ENCODE measurements around the gene ZNF691.
"Not testable (repeated sequence)": the region's sequence is repeated elsewhere in the genome, so short reads cannot be mapped to it uniquely, and the experiment has no call there.

Gene ZNF691

DNA sequence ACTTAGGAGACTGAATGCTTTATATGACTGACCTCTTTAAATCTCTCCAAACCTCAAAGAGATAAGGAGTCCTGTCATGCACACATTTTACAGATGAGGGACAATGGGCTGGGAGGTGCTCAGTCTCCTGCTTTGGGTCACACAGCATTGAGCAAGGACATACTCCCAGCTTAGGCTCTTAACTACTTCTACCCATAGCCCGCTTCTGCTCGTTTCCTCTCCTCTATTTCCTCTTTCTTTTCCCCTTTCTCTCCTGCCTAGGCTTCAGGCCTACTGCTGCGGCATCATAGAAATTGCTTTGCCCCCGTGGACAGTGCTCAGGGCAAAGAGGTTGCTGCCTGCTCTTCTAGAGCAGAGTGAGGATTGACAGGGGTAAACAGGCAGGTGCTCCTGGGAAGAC, 12.4 kb upstream of the ZNF691 start:
- no peak for DNase-seq

DNA sequence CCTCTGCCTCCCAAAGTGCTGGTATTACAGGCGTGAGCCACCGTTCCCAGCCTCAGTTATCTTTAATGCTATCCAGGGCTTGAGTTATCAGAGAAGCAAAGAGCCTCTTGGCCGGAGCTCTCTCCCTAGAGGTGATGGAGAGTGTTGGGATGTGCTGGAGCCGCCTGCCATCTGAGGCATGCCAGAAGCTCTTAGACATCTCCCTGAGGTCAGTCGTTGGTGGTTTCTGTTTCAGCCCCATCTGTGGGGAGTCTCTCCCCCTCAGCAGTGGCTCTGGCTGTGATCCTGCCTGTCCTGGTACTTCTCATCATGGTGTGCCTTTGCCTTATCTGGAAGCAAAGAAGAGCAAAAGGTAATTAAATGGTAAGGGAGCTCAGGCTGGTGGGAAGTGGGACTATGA, 11.6 kb upstream of the ZNF691 start:
- DNase-seq, result no peak

DNA sequence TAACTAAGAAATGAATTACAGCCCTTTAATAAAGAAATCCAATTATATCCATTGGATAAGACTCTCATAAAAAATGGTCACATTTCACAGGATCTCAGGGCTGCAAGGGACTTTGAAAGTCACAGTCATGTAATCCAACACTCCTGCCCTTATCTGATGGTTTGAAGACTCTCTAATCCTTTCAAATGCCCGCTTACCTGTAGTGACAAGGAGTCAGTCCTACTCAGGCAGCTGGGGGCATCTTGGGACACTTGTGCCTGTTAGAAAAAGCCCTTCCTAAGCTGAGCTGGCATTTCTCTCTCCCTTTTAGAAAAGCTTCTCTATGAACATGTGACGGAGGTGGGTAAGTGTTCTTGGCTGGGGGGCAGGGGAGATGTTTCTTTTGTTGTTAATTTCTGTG, 11.0 kb upstream of the ZNF691 start:
- no peak for DNase-seq

DNA sequence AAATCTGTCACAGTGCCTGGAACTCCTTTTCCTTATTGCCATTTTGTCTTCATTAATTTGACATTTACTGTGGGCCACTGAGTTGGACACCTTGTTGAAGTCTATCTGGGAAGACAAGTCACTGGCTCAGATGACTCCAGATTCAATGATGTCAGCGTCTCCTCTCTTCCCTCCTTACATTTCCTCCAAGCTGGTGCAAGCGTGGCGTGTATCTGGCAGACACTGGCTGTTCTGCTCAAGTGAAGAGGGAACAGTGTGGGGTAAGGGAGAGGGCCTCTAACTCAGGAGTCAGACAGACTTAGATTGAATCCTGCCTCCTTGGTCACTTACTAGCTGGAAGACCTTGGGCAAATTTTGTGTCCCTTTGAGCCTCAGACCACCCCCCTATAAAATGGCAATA, 8.7 kb upstream of the ZNF691 start:
- DNase-seq, result no peak

DNA sequence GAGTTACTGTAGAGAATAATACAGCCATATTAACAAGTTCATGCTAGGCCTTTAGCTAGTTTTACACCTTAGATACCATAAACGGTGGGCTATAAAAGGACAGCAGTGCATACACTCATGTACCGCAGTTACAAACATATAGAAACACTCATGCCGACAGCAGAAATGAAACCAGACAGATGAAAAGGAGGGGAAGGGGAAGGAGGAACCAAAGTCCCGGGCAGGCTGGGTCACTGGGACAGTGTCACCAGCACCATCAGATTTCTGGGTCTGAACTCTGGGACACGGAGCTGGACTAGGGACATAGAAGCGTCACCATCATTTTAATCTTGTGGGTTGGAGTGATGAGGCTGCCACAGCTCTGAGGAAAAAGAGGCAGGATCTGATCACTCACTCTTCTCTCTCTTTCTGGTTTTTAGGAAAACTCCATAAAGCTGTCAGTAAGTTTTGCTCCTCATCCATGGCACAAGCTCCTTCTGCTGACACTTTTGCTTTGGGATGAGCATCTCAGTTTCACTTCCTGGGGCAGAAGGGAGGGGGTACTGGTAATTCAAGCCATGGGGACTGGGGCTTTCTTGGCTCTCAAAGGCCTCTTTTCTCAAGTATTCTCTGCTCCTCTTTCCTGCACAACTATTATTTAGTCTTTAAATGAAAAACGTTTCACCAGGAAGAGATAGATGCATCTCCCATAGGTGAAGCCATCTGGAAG, 7.8 kb upstream of the ZNF691 start:
- DNase-seq, result no peak

DNA sequence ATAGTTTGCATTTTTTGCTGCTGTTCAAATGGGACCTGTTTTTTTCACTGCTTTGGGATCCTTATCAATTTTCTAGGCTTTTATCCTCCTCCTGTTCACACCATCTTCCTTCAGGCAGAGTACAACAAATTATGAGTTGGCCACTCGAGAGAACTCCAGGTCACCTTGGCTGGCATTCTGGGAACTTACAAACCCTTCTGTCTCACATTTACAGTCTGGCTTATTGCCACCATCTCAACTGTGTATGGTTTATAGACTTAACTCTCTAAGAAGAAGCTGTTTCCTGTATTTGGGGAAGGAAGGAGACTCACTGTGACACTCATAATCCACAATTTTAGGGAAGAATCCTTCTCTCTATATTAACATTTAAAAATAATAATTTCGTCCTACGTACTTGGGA, 5.4 kb upstream of the ZNF691 start:
- no peak for DNase-seq

DNA sequence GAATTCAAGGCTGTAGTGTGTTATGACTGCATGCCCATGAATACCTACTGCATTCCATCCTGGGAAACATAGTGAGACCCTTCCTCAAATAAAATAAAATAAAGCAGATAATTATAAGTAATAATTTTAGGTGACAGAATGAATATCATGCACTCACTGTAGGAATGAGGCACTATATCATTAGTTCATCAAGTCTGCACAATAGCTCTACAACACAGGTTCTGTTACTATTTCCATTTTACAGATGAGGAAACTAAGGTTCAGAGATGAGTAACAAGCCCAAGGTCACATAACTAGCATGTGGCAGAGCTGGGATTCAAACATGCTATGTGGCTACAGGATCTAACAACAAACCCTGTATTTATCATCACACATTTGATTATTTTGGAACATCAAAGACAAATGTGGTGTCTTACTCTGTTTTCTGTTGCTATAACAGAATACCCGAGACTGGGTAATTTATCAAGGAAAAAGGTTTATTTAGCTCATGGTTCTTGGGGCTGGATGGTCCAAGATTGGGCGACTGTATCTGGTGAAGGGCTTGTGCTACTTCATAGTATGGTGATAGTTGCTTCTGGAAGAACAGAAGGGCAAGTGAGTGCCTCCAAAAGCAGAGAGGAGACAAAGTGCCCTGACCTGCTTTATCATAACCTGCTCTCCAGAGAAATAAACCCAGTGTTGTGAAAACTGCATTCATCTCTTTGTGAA, 4.8 kb upstream of the ZNF691 start:
- DNase-seq, result no peak

DNA sequence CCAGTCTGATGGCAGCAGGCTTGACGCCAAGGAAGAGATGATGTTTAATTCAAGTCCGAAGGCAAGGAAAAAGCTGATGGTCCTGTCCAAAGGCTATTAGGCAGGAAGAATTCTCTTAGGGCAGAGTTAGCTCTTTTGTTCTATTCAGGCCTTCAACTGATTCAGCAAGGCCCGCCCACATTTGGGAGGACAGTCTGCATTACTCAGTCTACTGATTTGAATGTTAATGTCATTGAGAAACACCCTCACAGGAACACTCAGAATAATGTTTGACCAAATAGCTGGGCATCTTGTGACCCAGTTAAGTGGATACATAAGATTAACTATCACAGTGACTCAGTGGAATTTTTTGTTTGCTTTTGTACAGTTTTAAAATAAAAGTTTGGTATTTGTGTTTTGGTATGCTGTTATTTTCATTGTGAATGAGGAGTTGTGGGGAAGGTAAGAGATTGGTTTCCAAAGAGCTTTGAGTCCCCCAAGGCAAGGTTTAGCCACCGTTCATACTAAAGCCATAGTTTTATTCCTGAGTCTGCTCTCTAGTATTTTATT, 1.7 kb upstream of the ZNF691 start:
- DNase-seq, result no peak

DNA sequence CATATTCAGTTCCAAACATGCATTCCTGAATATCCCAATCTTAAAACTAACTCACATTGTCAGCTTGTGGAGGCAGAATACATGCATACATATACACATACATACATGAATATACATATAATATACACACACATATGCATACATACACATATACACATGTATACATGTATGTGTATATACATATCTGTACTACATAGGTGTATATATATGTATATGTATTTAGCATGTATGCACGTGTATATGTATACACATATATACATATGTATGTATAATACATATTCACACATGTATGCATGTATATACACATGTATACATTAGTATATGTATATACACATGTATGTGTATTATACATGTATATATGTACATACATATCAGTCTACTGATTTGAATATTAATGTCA, 1.2 kb upstream of the ZNF691 start:
- DNase-seq, result no peak

DNA sequence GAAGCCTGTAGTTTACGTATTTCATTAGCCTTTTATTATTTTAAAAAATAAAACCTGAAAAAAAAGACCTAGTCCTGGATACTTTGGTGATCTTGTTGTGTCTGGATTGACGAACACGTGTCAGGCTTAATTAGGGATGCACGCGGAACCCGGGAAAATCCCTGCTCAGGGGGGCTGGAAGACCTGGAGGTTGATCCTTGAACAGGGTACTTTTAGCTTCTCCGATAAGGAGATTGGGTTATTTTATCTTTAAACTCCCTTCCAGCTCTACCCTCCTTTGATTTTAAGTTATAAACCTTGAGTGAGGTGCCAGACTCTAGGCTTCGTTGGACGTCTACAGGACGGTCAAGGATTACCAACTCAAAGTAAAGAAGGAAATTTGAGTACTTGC, 552 bp upstream of the ZNF691 start:
- no peak for DNase-seq

DNA sequence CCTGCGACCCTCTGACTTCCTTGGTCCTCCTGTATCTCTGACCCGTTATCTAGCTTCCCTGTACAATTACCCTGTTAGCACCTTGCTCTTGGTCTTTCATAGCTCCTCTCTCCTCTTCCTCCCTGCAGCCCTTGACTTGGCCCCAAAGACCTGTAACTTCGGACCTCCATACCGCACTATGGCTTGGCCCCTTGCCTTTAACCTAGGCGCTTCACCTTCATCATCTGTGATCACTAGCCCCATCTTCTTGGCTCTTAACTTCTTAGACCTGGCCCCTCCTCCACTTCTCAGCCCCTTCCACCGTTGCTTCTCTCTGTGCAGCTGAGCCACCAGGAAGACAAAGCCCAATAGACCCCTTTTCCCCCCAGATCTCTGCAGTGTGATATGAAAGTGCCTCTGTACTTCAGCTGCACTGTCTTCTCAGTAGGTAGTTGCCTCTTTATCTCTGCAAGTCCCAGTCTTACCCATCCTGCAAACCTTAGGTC, 740 bp downstream of the ZNF691 start:
- no peak for DNase-seq

DNA sequence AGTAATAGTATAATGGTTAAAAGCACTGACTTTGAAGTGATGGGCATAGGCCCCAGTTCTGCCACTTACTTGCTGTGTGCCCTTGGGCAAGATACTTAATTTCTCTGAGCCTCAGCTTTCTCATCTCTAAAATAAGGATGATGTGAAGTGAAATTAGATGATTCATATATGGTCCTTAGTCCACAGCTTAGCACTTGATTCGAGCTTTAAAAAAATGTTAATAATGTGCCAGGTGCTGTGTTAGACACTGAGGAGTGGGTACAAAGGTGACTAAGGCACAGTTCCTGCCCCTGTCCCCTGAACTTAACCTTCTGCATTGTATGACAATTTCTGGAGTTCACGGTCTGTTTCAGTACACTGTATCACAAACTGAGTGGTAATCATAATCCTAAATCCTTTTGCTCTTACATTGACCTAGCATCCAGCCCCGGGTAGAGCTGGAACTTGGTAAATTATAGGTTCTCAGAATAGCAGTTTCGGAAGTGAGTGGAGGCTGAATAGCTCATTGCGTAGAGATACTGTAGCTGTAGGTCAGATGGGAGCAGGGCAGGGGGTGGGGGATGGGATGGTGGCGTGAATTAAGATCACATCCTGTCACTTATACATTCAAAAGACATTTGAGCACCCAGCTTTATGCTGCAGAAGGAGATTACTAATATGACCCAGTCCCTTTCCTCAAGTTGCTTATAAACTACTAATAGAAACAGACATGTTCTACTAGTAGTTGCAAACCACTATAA, 1.5 kb downstream of the ZNF691 start:
- no peak for DNase-seq

DNA sequence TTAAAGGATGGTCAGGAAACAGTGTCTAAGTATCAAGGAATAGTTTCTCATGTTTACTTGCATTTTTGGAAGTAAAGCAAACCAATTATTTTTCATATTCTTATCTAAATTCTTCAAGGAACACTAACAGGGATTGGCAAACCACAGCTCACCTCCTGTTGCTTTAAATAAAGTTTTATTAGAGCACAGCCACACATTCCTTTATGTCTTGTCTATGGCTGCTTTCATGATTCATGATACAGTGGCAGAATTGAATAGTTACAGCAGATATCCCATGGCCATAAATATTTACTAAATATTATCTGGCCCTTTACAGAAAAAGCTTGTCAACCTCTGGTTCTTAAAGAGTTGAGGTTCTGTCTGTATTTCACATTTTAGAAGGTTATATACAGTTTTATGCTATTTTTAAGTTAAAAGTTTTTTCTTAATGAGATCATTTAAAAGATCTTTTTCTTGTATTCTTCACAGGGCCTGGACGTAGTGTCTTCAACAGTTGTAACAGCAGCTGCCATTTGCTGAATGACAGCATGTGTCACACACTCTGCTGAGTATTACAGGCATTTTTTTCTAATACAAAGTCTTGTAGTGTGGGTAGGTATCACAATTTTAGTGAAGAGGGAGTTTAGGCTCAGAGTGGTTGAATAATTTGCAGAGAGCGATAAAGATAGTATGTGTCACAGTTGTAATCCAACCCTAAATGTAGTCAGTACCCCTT, 2.6 kb downstream of the ZNF691 start:
- DNase-seq, result no peak

DNA sequence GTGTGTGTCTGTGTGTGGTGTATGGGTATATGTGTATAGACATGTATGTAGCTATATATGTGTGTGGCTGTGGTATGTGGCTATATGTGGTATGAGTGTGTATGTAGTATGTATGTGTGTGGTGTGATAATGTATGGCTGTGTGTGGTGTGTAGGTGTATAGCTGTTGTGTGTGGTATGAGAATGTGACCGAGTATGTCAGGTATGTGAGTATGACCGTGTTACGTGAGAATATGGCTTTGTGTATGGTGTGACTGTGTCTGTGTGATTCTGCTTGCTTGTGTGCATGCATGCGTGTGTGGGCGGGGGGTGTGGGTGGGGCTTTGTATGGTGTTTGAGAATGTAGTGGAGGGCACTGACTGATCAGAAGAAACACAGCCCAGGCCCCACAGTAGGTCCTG, 3.5 kb downstream of the ZNF691 start:
- no peak for DNase-seq

DNA sequence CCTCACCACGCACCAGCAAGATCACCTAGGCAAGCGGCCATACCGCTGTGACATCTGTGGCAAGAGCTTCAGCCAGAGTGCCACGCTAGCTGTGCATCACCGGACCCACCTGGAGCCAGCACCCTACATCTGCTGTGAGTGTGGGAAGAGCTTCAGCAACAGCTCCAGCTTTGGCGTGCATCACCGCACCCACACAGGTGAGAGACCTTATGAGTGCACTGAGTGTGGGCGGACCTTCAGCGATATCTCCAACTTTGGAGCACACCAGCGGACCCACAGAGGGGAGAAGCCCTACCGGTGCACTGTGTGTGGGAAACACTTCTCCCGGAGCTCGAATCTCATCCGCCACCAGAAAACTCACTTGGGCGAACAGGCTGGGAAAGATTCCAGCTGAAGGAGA, 5.0 kb downstream of the ZNF691 start:
- no peak for DNase-seq

DNA sequence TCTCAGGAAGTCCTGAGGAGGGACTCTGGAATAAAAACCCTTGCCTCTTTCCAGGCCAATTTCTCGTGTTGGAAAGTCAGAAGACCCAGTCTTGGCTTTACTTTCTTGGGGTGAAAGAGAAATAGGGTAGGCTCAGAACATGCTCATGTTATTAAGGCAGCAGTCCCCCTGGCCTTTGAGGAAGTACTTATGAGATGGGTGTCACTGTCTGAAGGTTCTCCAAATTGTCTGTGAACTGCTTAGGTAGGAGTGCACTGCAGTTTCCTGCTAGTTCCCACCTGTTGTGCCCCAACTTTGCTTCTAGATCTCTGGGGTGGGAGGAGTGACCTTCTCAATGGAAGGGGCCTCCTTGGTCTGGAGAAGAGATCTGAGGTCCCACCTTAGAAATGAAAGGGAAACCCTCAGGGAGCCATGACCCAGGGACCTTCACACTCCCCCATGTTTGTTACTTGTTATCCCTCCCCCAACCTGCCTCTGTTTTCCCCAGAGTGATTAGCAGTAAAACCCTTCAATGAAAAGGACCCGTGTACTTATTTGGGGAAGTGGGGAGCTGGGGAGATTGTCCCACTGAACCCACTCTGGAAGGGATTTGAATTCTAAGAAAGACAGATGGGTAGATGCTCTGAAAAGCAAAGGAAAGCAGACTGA, 5.7 kb downstream of the ZNF691 start:
- DNase-seq, result no peak

DNA sequence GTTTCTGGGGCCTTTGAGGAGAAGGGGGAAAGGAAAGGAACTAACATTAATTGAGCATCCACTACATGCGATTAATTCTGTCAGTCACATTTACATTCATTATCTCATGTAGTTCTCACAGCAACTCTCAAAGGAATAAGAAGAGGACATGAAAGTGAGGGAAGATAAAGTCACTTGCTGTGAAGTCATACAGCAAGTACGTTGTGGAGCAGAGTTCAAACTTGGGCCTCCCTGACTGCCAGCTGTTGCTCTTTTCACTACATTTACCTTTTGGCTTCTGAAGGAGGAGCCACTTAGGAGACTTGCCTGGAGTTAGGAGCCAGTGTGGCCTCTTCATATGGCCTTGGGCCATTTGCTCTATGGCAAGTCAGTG, 6.2 kb downstream of the ZNF691 start:
- no peak for DNase-seq

DNA sequence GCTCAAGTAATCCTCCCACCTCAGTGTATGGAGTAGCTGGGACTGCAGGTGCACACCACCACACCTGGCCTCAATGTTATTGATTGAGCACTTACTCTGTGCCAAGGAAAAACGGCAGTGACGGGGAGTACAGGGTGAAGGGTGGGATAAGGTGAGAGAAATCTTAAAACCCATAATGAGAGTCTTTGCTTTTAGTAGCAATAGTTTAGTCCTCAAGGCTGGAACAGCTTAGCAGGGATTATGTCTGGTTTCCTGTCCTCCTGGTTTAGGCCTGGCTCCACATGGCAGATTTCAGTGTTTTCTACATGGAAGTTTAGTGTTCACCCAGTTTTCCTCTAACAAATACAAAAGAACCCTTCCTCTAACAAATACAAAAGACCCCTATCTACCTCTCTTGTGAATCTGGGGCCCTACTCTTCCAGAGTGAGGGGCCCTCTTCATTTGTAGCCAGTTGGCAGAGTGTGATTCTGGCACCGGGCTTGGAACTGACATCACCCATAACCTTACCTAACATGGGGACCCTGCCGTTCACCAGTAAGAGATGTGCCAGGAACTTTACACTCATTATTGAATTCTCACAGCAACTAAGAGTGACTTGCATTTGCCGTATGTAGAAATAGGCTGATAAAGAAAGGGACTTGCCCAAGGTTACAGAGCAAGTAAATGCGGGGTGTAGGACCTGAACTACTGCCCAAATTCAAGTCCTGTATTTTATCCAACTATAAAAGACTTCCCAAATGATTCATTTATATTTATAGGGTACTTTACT, 6.9 kb downstream of the ZNF691 start:
- no peak for DNase-seq

DNA sequence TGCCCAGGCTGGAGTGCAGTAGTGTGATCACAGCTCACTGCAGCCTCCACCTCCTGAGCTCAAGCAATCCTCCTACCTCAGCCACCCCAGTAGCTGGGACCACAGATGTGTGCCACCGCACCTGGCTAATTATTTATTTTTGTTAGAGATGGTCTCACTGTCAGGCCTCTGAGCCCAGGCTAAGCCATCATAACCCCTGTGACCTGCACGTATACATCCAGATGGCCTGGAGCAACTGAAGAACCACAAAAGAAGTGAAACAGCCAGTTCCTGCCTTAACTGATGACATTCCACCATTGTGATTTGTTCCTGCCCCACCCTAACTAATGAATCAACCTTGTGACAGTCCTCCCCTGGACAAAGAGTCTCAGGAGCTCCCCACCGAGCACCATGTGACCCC, 10.1 kb downstream of the ZNF691 start:
- DNase-seq, result not testable (repeated sequence)

DNA sequence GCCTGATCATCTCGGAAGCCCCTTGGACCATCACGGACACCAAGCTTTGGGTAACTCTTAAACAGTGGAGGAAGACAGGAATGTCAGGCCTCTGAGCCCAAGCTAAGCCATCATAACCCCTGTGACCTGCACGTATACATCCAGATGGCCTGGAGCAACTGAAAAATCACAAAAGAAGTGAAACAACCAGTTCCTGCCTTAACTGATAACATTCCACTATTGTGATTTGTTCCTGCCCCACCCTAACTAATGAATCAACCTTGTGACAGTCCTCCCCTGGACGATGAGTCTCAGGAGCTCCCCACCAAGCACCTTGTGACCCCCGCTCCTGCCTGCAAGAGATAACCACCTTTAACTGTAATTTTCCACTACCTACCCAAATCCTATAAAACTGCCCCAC, 13.0 kb downstream of the ZNF691 start:
- not testable (repeated sequence) for DNase-seq

DNA sequence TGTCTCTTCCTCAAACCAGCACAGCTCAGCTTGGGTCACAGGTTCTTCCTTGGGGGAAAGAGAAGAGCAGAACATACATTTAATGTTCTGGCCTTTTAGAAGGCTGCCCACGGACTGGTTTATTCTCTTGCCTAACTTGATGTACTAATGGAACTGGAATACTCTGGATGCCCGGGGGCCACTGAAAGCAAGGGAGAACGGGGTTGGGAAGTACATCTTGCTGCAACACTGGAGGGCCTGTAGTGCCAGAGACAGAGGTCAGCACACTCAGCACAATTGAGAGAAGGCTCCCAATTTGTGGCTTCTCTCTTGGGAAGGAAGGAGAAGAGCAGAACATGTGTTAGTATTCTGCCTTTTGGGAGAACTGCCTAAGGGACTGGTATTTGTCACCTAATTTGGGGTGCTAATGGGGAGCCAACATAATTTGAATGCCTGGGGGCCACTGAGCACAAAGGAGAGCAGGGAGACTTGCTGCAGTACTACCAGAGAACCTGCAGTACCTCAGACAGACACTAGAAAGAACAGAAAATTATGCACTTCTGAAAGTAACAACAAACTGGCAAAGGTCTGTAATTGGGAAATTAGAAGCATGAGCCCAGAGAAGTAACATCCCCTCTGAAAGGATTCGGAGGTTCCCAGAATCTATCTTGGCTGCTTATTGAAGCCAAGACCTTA, 14.1 kb downstream of the ZNF691 start:
- no peak for DNase-seq
